ENCODE measurements around the gene TTLL13.

DNA sequence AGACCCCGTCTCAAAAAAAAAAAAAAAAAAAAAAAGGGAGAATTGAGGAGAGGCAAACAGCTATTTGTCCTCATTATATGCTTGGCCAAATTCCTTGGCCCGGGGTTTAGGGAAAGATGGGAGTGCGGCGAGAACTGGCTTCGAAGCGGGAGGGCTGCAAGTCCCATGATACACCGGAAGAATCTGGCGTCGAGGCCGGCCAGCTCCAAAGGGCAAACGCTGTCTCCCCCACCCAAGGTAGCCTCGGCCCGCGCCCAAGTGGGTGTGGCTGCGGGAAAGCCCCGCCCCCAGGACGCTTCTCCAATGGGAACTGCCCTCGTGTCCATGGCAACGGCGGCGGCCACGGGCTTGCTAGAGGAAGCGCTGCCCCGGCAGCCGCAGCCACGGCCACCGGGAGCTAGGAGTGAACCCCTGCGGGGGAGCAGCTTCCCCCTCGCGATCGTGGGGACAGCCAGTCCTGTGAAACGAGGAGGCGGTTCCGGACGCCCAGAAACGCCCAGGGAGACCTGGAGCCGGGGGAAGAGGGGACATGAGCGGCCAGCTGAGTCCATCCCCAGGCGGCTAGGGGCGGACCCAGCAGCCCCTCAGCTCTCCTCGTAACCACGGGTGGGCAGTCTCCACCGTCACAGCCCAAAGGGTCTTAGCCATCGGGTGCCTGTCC is at the start of gene TTLL13:
- no peak for TF ChIP-seq EZH2 (IDR thresholded peaks at IDR 0.05; ENCODE audit: borderline replicate concordance, low read depth, low read length, poor library complexity, severe bottlenecking)
- TF ChIP-seq, protein P1, sequence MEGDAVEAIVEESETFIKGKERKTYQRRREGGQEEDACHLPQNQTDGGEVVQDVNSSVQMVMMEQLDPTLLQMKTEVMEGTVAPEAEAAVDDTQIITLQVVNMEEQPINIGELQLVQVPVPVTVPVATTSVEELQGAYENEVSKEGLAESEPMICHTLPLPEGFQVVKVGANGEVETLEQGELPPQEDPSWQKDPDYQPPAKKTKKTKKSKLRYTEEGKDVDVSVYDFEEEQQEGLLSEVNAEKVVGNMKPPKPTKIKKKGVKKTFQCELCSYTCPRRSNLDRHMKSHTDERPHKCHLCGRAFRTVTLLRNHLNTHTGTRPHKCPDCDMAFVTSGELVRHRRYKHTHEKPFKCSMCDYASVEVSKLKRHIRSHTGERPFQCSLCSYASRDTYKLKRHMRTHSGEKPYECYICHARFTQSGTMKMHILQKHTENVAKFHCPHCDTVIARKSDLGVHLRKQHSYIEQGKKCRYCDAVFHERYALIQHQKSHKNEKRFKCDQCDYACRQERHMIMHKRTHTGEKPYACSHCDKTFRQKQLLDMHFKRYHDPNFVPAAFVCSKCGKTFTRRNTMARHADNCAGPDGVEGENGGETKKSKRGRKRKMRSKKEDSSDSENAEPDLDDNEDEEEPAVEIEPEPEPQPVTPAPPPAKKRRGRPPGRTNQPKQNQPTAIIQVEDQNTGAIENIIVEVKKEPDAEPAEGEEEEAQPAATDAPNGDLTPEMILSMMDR (conservative IDR thresholded peaks at IDR 0.05; ENCODE audit: low read depth, low read length), result no peak
